ENCODE data around the gene LCN12.

LCN12 gene

DNA sequence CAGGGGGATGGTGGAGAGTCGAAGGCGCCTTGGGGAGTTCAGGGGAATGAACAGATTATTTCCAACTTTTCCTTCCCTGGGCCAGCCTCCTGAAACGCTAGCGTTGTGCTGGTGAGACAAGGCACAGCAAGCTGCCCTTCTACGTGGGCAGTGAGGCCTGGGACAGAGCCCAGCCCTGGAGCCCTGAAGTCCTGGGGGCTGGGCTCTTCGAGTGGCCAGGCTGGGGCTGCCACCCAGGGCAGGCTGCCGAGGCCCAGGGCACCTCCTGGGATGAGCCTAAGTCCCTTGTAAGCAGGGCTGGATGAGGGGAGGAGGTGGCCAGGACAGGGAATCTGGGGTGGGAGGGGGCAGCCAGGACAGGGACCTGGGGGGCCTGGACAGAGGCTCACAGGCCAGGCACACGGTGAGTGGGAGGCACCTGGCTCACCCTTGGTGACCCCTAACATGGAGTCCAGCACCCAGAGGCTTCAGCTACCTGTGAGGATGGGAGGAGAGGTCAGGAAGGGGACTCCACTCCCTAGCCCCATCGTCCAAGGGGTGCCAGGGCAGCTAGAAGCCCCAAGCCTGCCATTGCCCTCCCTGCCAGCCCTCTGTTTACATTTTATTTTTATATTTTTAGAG, 1.3 kb upstream of the LCN12 start:
- TF ChIP-seq FOXP2 (optimal IDR thresholded peaks at IDR 0.05; ENCODE audit: control extremely low read depth, extremely low read length, insufficient read depth) (no peak), EZH2 (IDR thresholded peaks at IDR 0.05) (no peak), POLR2AphosphoS5 (IDR thresholded peaks at IDR 0.05; ENCODE audit: borderline replicate concordance, low read depth, low read length) (no peak)
- peak overlapping the region; percentile 81 for H3K27ac ChIP-seq
- peak overlapping the region; percentile 94 for H3K4me3 ChIP-seq
- no peak for DNase-seq (ENCODE audit: low read depth, low spot score)
- H3K36me3 ChIP-seq (ENCODE audit: insufficient read depth, low read length), result no peaks in the 10 kb centered on the region
- peak overlapping the region; percentile 81 for H3K9ac ChIP-seq (ENCODE audit: insufficient read length)
- H3K9me3 ChIP-seq (ENCODE audit: low read depth, low read length), result no peaks in the 10 kb centered on the region

DNA sequence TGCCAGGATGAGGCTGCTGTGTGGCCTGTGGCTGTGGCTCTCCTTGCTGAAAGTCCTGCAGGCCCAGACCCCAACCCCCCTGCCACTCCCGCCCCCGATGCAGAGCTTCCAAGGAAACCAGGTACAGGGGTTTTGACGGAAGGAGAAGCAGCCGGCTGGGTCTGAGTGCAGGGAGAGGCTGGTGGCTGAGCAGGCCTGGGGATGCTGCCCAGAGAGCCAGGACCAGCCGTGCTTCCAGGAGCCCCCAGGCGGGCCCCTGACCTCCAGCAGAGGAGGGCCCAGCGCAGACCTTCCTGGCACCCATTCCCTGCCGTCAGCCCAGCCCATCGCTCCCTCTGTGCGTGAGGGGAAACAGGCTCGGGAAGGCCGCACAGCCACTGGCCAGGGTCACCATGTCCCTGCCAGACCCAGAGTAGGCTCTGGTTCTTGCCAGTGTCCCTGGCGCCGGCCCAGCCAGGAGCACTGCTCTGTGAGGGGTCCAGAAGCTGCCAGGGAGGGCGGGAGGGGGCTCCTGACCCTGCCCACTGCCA, 313 bp downstream of the LCN12 start:
- no peaks in the 10 kb centered on the region for H3K36me3 ChIP-seq (ENCODE audit: insufficient read depth, low read length)
- no peak for DNase-seq (ENCODE audit: low read depth, low spot score)
- H3K27ac ChIP-seq, result no peak overlapping the region
- H3K9me3 ChIP-seq (ENCODE audit: low read depth, low read length), result no peaks in the 10 kb centered on the region
- no peak overlapping the region for H3K9ac ChIP-seq (ENCODE audit: insufficient read length)
- no peak for TF ChIP-seq FOXP2 (optimal IDR thresholded peaks at IDR 0.05; ENCODE audit: control extremely low read depth, extremely low read length, insufficient read depth)
- no peak for TF ChIP-seq POLR2AphosphoS5 (IDR thresholded peaks at IDR 0.05; ENCODE audit: borderline replicate concordance, low read depth, low read length)
- no peak for TF ChIP-seq EZH2 (IDR thresholded peaks at IDR 0.05)
- no peak overlapping the region for H3K4me3 ChIP-seq

DNA sequence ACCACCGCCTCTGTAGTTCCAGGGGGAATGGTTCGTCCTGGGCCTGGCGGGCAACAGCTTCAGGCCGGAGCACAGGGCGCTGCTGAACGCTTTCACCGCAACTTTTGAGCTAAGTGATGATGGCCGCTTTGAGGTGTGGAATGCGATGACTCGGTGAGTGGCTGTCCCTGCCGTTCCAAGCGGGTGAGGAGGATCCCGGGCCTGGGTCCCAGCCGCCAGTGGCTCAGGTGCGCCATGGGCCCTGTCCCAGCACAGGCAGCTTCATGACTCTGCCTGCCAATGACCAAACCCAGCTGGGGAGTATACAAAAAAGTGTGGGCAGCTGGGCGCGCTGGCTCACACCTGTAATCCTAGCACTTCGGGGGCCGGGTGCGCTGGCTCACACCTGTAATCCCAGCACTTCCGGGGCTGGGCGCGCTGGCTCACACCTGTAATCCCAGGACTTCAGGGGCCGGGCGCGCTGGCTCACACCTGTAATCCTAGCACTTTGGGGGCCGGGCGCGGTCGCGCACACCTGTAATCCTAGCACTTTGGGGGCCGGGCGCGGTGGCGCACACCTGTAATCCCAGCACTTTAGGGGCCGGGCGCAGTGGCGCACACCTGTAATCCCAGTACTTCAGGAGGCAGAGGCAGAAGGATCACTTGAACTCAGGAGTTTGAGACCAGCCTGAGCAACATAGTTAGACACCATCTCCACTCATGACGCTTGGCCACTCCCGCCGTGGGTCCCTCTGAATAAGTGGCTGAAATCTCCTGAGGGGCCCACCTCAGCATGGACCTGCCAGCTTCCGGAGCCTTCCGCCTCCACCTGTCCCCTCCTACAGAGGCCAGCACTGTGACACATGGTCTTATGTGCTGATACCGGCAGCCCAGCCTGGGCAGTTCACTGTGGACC, 1.1 kb downstream of the LCN12 start:
- TF ChIP-seq EZH2 (IDR thresholded peaks at IDR 0.05) (no peak), FOXP2 (optimal IDR thresholded peaks at IDR 0.05; ENCODE audit: control extremely low read depth, extremely low read length, insufficient read depth) (no peak), POLR2AphosphoS5 (IDR thresholded peaks at IDR 0.05; ENCODE audit: borderline replicate concordance, low read depth, low read length) (no peak)
- H3K4me3 ChIP-seq, result no peak overlapping the region
- H3K9me3 ChIP-seq (ENCODE audit: low read depth, low read length), result no peaks in the 10 kb centered on the region
- H3K36me3 ChIP-seq (ENCODE audit: insufficient read depth, low read length), result no peaks in the 10 kb centered on the region
- no peak overlapping the region for H3K27ac ChIP-seq
- DNase-seq (ENCODE audit: low read depth, low spot score), result no peak
- H3K9ac ChIP-seq (ENCODE audit: insufficient read length), result no peak overlapping the region

DNA sequence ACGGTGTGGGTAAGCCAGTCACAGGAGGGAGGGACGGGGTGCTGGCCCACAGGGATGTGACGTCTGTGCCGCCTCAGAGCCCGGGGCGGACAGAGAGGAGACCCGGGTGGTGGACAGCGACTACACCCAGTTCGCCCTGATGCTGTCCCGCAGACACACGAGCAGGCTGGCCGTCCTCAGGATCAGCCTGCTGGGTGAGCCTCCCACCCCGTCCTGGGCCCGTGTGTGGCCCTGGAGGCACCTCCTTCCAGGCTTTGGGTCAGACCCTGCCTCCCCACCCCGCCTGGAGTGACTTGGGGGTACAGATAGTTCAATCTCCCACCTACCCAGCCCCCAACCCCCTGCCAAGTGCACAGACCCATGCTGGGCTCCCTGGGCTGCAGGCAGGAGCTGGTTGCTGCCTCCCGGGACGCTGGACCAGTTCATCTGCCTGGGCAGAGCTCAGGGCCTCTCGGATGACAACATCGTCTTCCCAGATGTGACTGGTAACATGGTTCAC, 1.7 kb downstream of the LCN12 start:
- H3K36me3 ChIP-seq (ENCODE audit: insufficient read depth, low read length), result no peaks in the 10 kb centered on the region
- no peak for DNase-seq (ENCODE audit: low read depth, low spot score)
- H3K4me3 ChIP-seq, result no peak overlapping the region
- no peak overlapping the region for H3K27ac ChIP-seq
- H3K9ac ChIP-seq (ENCODE audit: insufficient read length), result no peak overlapping the region
- H3K9me3 ChIP-seq (ENCODE audit: low read depth, low read length), result no peaks in the 10 kb centered on the region
- TF ChIP-seq FOXP2 (optimal IDR thresholded peaks at IDR 0.05; ENCODE audit: control extremely low read depth, extremely low read length, insufficient read depth) (no peak), POLR2AphosphoS5 (IDR thresholded peaks at IDR 0.05; ENCODE audit: borderline replicate concordance, low read depth, low read length) (no peak), EZH2 (IDR thresholded peaks at IDR 0.05) (no peak)

DNA sequence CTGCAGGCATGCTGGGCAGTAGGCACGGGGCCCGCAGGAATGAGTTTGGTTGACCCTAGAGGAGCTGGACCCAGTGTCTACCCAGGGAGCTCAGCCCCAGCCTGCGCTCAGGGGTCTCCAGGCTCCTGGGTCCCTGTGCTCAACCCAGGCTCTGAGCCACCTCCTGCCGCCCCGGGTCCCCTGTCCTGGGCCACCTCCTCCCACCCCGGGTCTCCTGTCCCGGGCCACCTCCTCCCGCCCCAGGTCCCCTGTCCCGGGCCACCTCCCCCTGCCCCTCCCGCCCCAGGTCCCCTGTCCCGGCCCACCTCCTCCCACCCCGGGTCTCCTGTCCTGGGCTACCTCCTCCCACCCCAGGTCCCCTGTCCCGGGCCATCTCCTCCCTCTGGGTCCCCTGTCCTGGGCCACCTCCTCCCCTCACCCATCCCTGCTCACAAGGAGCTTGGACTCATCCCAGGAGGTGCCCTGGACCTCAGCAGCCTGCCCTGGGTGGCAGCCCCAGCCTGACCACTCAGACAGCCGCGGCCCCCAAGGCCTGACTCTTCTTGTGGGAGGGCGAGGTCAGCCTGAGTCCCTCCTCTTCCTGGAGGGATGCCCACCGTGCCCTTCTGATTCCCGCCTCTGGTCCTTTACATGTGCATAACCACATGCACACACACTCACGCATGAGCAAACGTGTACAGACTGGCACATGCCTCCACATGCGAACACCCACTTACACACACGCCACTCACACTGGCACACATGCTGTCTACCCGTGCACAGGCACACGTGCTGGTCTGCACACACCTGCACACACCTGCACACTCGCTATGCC, 2.4 kb downstream of the LCN12 start:
- TF ChIP-seq POLR2AphosphoS5 (IDR thresholded peaks at IDR 0.05; ENCODE audit: borderline replicate concordance, low read depth, low read length) (no peak), FOXP2 (optimal IDR thresholded peaks at IDR 0.05; ENCODE audit: control extremely low read depth, extremely low read length, insufficient read depth) (no peak), EZH2 (IDR thresholded peaks at IDR 0.05) (no peak)
- H3K27ac ChIP-seq, result no peak overlapping the region
- H3K9ac ChIP-seq (ENCODE audit: insufficient read length), result no peak overlapping the region
- no peak overlapping the region for H3K4me3 ChIP-seq
- H3K9me3 ChIP-seq (ENCODE audit: low read depth, low read length), result no peaks in the 10 kb centered on the region
- no peak for DNase-seq (ENCODE audit: low read depth, low spot score)
- H3K36me3 ChIP-seq (ENCODE audit: insufficient read depth, low read length), result no peaks in the 10 kb centered on the region

DNA sequence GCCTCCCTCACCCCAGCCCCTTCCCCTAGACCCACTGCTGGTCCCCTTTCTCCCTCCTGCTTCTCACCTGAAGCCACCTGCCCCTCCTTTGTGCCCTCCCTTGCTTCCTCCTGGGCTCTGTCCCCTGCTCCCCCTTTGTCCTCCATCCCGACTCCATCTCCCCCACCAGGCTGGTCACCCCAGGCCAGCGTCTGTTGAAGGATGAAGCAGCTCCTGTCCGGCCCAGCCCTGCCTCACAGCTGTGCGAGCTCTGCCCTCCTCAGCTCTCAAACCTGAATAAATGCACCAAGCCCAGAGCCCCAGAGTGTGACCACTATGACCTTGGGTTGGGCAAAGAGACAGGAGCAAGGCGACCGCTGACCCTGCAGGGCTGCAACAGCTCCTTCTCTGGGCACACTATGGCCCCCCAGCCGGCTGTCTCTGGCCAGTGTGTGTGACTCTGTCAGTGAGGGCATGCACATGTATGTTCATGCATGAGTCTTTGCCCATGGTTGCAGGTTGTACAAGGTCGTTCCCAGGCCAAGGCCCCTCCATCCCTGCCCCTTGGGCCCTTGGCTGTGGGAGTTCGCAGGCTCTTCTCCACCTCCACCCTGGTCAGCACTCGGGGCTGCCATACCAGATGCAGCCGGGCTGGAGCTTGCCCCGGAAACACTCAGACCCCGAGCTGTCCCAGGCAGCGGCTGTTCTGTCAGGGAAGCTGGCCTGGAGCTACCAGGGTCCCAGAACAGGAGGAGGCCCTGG, 3.3 kb downstream of the LCN12 start:
- no peak overlapping the region for H3K27ac ChIP-seq
- H3K9me3 ChIP-seq (ENCODE audit: low read depth, low read length), result no peaks in the 10 kb centered on the region
- no peaks in the 10 kb centered on the region for H3K36me3 ChIP-seq (ENCODE audit: insufficient read depth, low read length)
- TF ChIP-seq FOXP2 (optimal IDR thresholded peaks at IDR 0.05; ENCODE audit: control extremely low read depth, extremely low read length, insufficient read depth) (no peak), POLR2AphosphoS5 (IDR thresholded peaks at IDR 0.05; ENCODE audit: borderline replicate concordance, low read depth, low read length) (no peak), EZH2 (IDR thresholded peaks at IDR 0.05) (no peak)
- H3K4me3 ChIP-seq, result no peak overlapping the region
- no peak for DNase-seq (ENCODE audit: low read depth, low spot score)
- H3K9ac ChIP-seq (ENCODE audit: insufficient read length), result no peak overlapping the region

DNA sequence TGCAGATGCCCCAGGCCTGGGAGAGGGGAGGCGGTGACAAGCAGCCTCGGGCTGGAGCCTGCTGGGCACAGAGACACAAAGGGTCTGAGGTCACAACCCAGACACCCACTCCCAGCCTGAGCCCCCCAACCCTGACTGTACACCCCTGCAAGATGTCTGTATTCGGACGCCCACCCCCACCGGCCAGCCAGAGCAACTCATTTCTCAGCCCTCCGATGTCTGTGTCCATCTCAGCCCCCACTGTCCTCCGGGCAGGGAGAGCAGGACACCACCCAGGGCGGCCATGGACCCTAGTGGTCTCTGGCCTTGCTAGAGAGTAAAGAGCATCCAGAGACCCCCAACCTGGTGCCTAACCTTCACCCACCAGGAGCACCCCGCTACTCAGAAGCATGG, 3.9 kb downstream of the LCN12 start:
- TF ChIP-seq POLR2AphosphoS5 (IDR thresholded peaks at IDR 0.05; ENCODE audit: borderline replicate concordance, low read depth, low read length) (no peak), EZH2 (IDR thresholded peaks at IDR 0.05) (no peak), FOXP2 (optimal IDR thresholded peaks at IDR 0.05; ENCODE audit: control extremely low read depth, extremely low read length, insufficient read depth) (no peak)
- no peaks in the 10 kb centered on the region for H3K9me3 ChIP-seq (ENCODE audit: low read depth, low read length)
- H3K9ac ChIP-seq (ENCODE audit: insufficient read length), result no peak overlapping the region
- DNase-seq (ENCODE audit: low read depth, low spot score), result no peak
- no peak overlapping the region for H3K27ac ChIP-seq
- H3K36me3 ChIP-seq (ENCODE audit: insufficient read depth, low read length), result no peaks in the 10 kb centered on the region
- H3K4me3 ChIP-seq, result no peak overlapping the region

Measured in SK-N-MC (cell line).